ENCODE results near the gene SERP1. TPM values are rescaled to one million over a fixed set of nuclear protein-coding genes. Genes with fewer than 3 reads are reported as not detected.

The SERP1 gene
- total and polyA plus RNA-seq, 2 experiments from 2014 or later, result 176 to 194 TPM

DNA sequence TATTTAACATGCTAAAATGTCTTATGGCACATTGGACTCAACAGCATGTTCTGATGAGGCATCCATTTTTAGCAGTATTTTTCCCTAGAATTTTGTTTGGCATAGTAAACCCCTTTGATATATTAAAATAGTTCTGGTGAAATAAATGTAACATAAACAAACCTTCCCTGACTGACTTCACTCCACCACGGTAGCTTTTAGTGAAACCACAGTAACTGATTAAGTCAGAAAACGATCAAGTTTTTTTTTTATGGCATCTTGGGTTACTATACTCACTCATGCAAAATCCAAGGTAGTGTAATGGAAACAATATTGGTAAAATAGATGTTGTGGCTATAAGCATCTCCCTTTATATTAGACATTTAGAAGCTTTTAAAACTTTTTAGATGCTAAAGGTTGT is 2.8 kb downstream of the SERP1 start:
- H2AFZ ChIP-seq, result no peak overlapping the region
- in situ Hi-C loops (cut with MboI), result no loop called here
- no peaks in the 10 kb centered on the region for H3K9me2 ChIP-seq (ENCODE audit: insufficient read depth)
- peaks cover 25% of the 10 kb centered on the region; the same call in 1 of the 2 replicates for H4K20me1 ChIP-seq (ENCODE audit: insufficient read depth)
- peak overlapping the region; percentile 95 for H3K27ac ChIP-seq
- peaks cover 76% of the 10 kb centered on the region for H3K79me2 ChIP-seq (ENCODE audit: insufficient read depth)
- TF ChIP-seq EZH2 (IDR thresholded peaks at IDR 0.05; ENCODE audit: insufficient read depth, poor library complexity, severe bottlenecking) (no peak), EZH2phosphoT487 (IDR thresholded peaks at IDR 0.05; ENCODE audit: insufficient read depth, low read depth) (no peak)
- WGBS, 2 experiments (ENCODE audit: low coverage in 1 of 2, low lambda C conversion rate in 2 of 2, missing lambda C conversion rate in 2 of 2), result 99% methylated on average over 2 of the region's 2 CpGs
- peak overlapping the region; percentile 97 for H3K9ac ChIP-seq
- H3K4me3 ChIP-seq, result peak overlapping the region; percentile 98
- DNase-seq, result no peak
- peaks cover 32% of the 10 kb centered on the region for H3K4me1 ChIP-seq (ENCODE audit: insufficient read depth)
- no peaks in the 10 kb centered on the region for H3K27me3 ChIP-seq (replicated peaks; ENCODE audit: insufficient read depth)
- peak overlapping the region; percentile 87 for H3K4me2 ChIP-seq (ENCODE audit: unreplicated experiment)
- peaks cover 63% of the 10 kb centered on the region for H3F3A ChIP-seq (ENCODE audit: insufficient read depth)
- H3K36me3 ChIP-seq (ENCODE audit: low read depth), result peaks cover 31% of the 10 kb centered on the region
- H3K9me3 ChIP-seq (ENCODE audit: low read depth), result no peaks in the 10 kb centered on the region

- Histone ChIP-seq H3K27me3 (replicated peaks; ENCODE audit: insufficient read depth) (no peaks in the 10 kb centered on the region), H3K36me3 (ENCODE audit: low read depth) (peaks cover 31% of the 10 kb centered on the region), H3K9ac (peak overlapping the region; percentile 97; the same call in 1 of the 2 replicates), H3K4me3 (no peak overlapping the region), H3F3A (ENCODE audit: insufficient read depth) (peaks cover 67% of the 10 kb centered on the region), H3K4me2 (ENCODE audit: unreplicated experiment) (peak overlapping the region; percentile 87), H3K27ac (no peak overlapping the region; the same call in 1 of the 2 replicates), H3K9me3 (ENCODE audit: low read depth) (no peaks in the 10 kb centered on the region), H3K79me2 (ENCODE audit: insufficient read depth) (peaks cover 71% of the 10 kb centered on the region), H3K9me2 (ENCODE audit: insufficient read depth) (no peaks in the 10 kb centered on the region), H2AFZ (no peak overlapping the region), H4K20me1 (ENCODE audit: insufficient read depth) (peaks cover 25% of the 10 kb centered on the region; the same call in 1 of the 2 replicates), H3K4me1 (ENCODE audit: insufficient read depth) (peaks cover 28% of the 10 kb centered on the region)
- TF ChIP-seq EZH2 (IDR thresholded peaks at IDR 0.05; ENCODE audit: insufficient read depth, poor library complexity, severe bottlenecking) (no peak), EZH2phosphoT487 (IDR thresholded peaks at IDR 0.05; ENCODE audit: insufficient read depth, low read depth) (no peak)
- WGBS, 2 experiments (ENCODE audit: low coverage in 1 of 2, low lambda C conversion rate in 2 of 2, missing lambda C conversion rate in 2 of 2), result 63 to 71% methylated on average over 3 of the region's 3 CpGs
- DNase-seq, result no peak
- in situ Hi-C loops (cut with MboI), result no loop called here
Observed at GRCh38 chr3:150543128-150543527, 3.2 kb downstream of the SERP1 start.

DNA sequence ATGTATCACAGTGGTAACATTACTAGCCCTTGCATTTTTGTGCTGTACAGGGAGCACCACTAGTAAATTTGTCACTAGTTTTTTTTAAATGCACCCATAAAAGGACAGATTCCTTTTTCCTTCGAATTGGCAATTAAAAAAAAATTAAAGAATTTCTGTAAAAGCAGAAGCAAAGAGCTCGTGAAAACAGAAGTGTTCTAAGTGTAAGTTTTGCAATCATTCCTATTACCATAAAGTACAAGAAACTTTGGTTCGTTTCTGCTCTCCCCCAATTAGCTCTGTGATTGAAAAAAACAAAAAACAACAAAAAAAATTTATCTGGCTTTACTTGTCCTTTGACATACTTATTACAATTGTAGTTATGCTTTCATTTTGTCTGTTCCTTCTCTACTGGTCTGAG is 5.3 kb downstream of the SERP1 start:
- H3K4me1 ChIP-seq (ENCODE audit: insufficient read depth), result peaks cover 22% of the 10 kb centered on the region
- in situ Hi-C loops (cut with MboI), result no loop called here
- no peak overlapping the region for H2AFZ ChIP-seq
- H3K36me3 ChIP-seq (ENCODE audit: low read depth), result peaks cover 31% of the 10 kb centered on the region
- peaks cover 55% of the 10 kb centered on the region for H3K79me2 ChIP-seq (ENCODE audit: insufficient read depth)
- H3K27me3 ChIP-seq (replicated peaks; ENCODE audit: insufficient read depth), result no peaks in the 10 kb centered on the region
- 67 to 77% methylated on average over 3 of the region's 3 CpGs for WGBS, 2 experiments (ENCODE audit: low coverage in 1 of 2, low lambda C conversion rate in 2 of 2, missing lambda C conversion rate in 2 of 2)
- no peak overlapping the region for H3K4me2 ChIP-seq (ENCODE audit: unreplicated experiment)
- H3K9me2 ChIP-seq (ENCODE audit: insufficient read depth), result no peaks in the 10 kb centered on the region
- no peak overlapping the region for H3K27ac ChIP-seq
- H3K4me3 ChIP-seq, result no peak overlapping the region
- no peak overlapping the region for H3K9ac ChIP-seq
- peaks cover 70% of the 10 kb centered on the region for H3F3A ChIP-seq (ENCODE audit: insufficient read depth)
- H3K9me3 ChIP-seq (ENCODE audit: low read depth), result no peaks in the 10 kb centered on the region
- TF ChIP-seq EZH2phosphoT487 (IDR thresholded peaks at IDR 0.05; ENCODE audit: insufficient read depth, low read depth) (no peak), EZH2 (IDR thresholded peaks at IDR 0.05; ENCODE audit: insufficient read depth, poor library complexity, severe bottlenecking) (no peak)
- no peak for DNase-seq
- H4K20me1 ChIP-seq (ENCODE audit: insufficient read depth), result peaks cover 25% of the 10 kb centered on the region; the same call in 1 of the 2 replicates

DNA sequence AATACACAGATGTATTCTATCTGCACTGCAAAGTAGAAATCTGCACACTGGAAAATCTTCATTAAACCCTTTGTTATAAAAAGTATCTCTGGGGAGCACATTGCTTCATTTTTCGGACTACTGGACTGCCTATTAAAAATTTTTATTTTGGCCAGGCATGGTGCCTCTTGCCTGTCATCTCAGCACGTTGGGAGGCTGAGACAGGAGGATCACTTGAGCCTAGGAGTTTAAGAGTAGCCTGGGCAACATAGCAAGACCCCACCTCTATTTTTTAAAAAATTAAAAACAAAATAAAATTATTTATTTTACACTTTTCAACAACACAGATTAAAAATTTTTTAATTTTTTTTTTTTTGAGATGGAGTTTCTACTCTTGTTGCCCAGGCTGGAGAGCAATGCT is 6.0 kb downstream of the SERP1 start:
- Histone ChIP-seq H3K79me2 (ENCODE audit: insufficient read depth) (peaks cover 48% of the 10 kb centered on the region), H3K9me3 (ENCODE audit: low read depth) (no peaks in the 10 kb centered on the region), H3K27me3 (replicated peaks; ENCODE audit: insufficient read depth) (no peaks in the 10 kb centered on the region), H3K27ac (no peak overlapping the region), H4K20me1 (ENCODE audit: insufficient read depth) (peaks cover 25% of the 10 kb centered on the region; the same call in 1 of the 2 replicates), H3K9ac (no peak overlapping the region), H3K4me2 (ENCODE audit: unreplicated experiment) (no peak overlapping the region), H3K4me3 (no peak overlapping the region), H2AFZ (no peak overlapping the region), H3F3A (ENCODE audit: insufficient read depth) (peaks cover 69% of the 10 kb centered on the region), H3K36me3 (ENCODE audit: low read depth) (peaks cover 31% of the 10 kb centered on the region), H3K9me2 (ENCODE audit: insufficient read depth) (no peaks in the 10 kb centered on the region), H3K4me1 (ENCODE audit: insufficient read depth) (peaks cover 22% of the 10 kb centered on the region)
- in situ Hi-C loops (cut with MboI), result no loop called here
- DNase-seq, result no peak
- no peak for TF ChIP-seq EZH2phosphoT487 (IDR thresholded peaks at IDR 0.05; ENCODE audit: insufficient read depth, low read depth)
- no peak for TF ChIP-seq EZH2 (IDR thresholded peaks at IDR 0.05; ENCODE audit: insufficient read depth, poor library complexity, severe bottlenecking)
- WGBS, 2 experiments (ENCODE audit: low coverage in 1 of 2, low lambda C conversion rate in 2 of 2, missing lambda C conversion rate in 2 of 2), result 98% methylated on average over 2 of the region's 2 CpGs

All from GM23248 (cell line).